ENCODE measurements around the gene HAGH. TPM values are rescaled to one million over a fixed set of nuclear protein-coding genes. Genes with fewer than 3 reads are reported as not detected.
"Not testable (repeated sequence)": the region's sequence is repeated elsewhere in the genome, so short reads cannot be mapped to it uniquely, and the experiment has no call there.

Gene HAGH
- 10 to 100 TPM; 34.9 to 45.6 TPM for total RNA-seq

- Mint-ChIP-seq H3K27ac (peak within 1 kb of the TSS; percentile 93), H3K27me3 (no peaks in the 10 kb centered on the region), H3K4me1 (peaks cover 37% of the 10 kb centered on the region), H3K4me3 (peak within 1 kb of the TSS; percentile 94), H3K36me3 (ENCODE audit: low read depth) (no peaks in the 10 kb centered on the region), H3K9me3 (no peaks in the 10 kb centered on the region)
- peak; percentile 90 for DNase-seq
- POLR2A ChIA-PET, result no interaction called here
- CTCF ChIA-PET, result interaction anchor here (0.6 to 1.6 kb wide), 6 partner anchors 11 to 1617 kb away, joined by 3 to 6 read pairs (median 4); partner anchors contain the start of genes NAA60, NDUFB10, NUBP2 and SPSB3
These were observed at the start of gene HAGH, which contains the start of gene FAHD1 for GRCh38 chr16:1826691-1827573. Gene HAGH, minus strand, starts transcription at chr16:1826825. Its CDS starts 38 bp downstream, at chr16:1826787. Gene FAHD1, plus strand, starts transcription at chr16:1827206. Its CDS starts 33 bp downstream, at chr16:1827239.

GRCh38 chr16:1876066-1876465 lies 49.4 kb upstream of the HAGH start:
- POLR2A ChIA-PET, result not testable (repeated sequence)
- H3K27me3 Mint-ChIP-seq, result peaks cover 34% of the 10 kb centered on the region

GRCh38 chr16:1874854-1875253 lies 48.2 kb upstream of the HAGH start:
- Mint-ChIP-seq H3K4me1 (peaks cover 5% of the 10 kb centered on the region), H3K4me3 (no peak overlapping the region), H3K27ac (no peak overlapping the region), H3K9me3 (no peaks in the 10 kb centered on the region), H3K27me3 (peaks cover 39% of the 10 kb centered on the region), H3K36me3 (ENCODE audit: low read depth) (no peaks in the 10 kb centered on the region)
- no peak for DNase-seq
- POLR2A ChIA-PET, result no interaction called here
- CTCF ChIA-PET, result no interaction called here

More at GRCh38 chr16:1876066-1876465, 49.4 kb upstream of the HAGH start:
- H3K36me3 Mint-ChIP-seq (ENCODE audit: low read depth); H3K9me3 Mint-ChIP-seq; H3K27ac Mint-ChIP-seq; DNase-seq; H3K4me3 Mint-ChIP-seq; H3K4me1 Mint-ChIP-seq: not testable (repeated sequence)
- CTCF ChIA-PET, result interaction anchor here (1.2 to 1.3 kb wide), 2 partner anchors 12 to 147 kb away, joined by 3 read pairs; no protein-coding TSS in a partner anchor

GRCh38 chr16:1871974-1872635 lies 45.5 kb upstream of the HAGH start, which contains the start of gene MEIOB:
Gene MEIOB, minus strand, starts transcription at chr16:1872164. Its CDS starts 3,989 bp downstream, at chr16:1868175.
- ChIA-PET POLR2A (no interaction called here), CTCF (no interaction called here)
- Mint-ChIP-seq H3K36me3 (ENCODE audit: low read depth) (no peaks in the 10 kb centered on the region), H3K27ac (no peak within 1 kb of the TSS), H3K4me3 (peak within 1 kb of the TSS; percentile 43), H3K9me3 (no peaks in the 10 kb centered on the region), H3K27me3 (peaks cover 26% of the 10 kb centered on the region), H3K4me1 (peaks cover 5% of the 10 kb centered on the region)
- peak; percentile 38 for DNase-seq

- Mint-ChIP-seq H3K36me3 (ENCODE audit: low read depth) (no peaks in the 10 kb centered on the region), H3K9me3 (no peaks in the 10 kb centered on the region), H3K4me1 (peaks cover 5% of the 10 kb centered on the region), H3K27ac (no peak overlapping the region), H3K4me3 (no peak overlapping the region), H3K27me3 (peaks cover 29% of the 10 kb centered on the region)
- CTCF ChIA-PET, result interaction anchor here (0.8 to 1.0 kb wide), 2 partner anchors 11 to 53 kb away, joined by 3 to 4 read pairs; no protein-coding TSS in a partner anchor
- no peak for DNase-seq
- POLR2A ChIA-PET, result no interaction called here
These were observed 43.9 kb upstream of the HAGH start for GRCh38 chr16:1870365-1871082.

- DNase-seq, result no peak
- H3K27me3 Mint-ChIP-seq, result peaks cover 19% of the 10 kb centered on the region
- no peaks in the 10 kb centered on the region for H3K4me1 Mint-ChIP-seq
- no peak overlapping the region for H3K27ac Mint-ChIP-seq
- no peak overlapping the region for H3K4me3 Mint-ChIP-seq
- ChIA-PET POLR2A (interaction anchor here (0.6 kb wide), 1 partner anchor 46 kb away, joined by 3 read pairs; no protein-coding TSS in a partner anchor), CTCF (interaction anchor here (1.3 kb wide), 1 partner anchor 39 kb away, joined by 3 read pairs; the partner anchor contains the start of genes FAHD1 and HAGH)
- H3K36me3 Mint-ChIP-seq (ENCODE audit: low read depth), result no peaks in the 10 kb centered on the region
- no peaks in the 10 kb centered on the region for H3K9me3 Mint-ChIP-seq
These were observed 39.5 kb upstream of the HAGH start for GRCh38 chr16:1865902-1866690.

- Mint-ChIP-seq H3K4me3 (no peak overlapping the region), H3K27me3 (peaks cover 26% of the 10 kb centered on the region), H3K27ac (no peak overlapping the region), H3K4me1 (no peaks in the 10 kb centered on the region), H3K36me3 (ENCODE audit: low read depth) (no peaks in the 10 kb centered on the region), H3K9me3 (no peaks in the 10 kb centered on the region)
- ChIA-PET CTCF (interaction anchor here (1.2 kb wide), 1 partner anchor 12 kb away, joined by 3 read pairs; no protein-coding TSS in a partner anchor), POLR2A (no interaction called here)
- DNase-seq, result no peak
These were observed 37.2 kb upstream of the HAGH start for GRCh38 chr16:1863681-1864460.

- no peak for DNase-seq
- Mint-ChIP-seq H3K4me1 (no peaks in the 10 kb centered on the region), H3K4me3 (no peak overlapping the region), H3K27ac (no peak overlapping the region), H3K9me3 (no peaks in the 10 kb centered on the region), H3K27me3 (peaks cover 38% of the 10 kb centered on the region), H3K36me3 (ENCODE audit: low read depth) (no peaks in the 10 kb centered on the region)
- ChIA-PET CTCF (interaction anchor here (0.6 kb wide), 1 partner anchor 27 kb away, joined by 4 read pairs; no protein-coding TSS in a partner anchor), POLR2A (no interaction called here)
These were observed 35.8 kb upstream of the HAGH start for GRCh38 chr16:1862394-1862793.

- no peak overlapping the region for H3K27ac Mint-ChIP-seq
- peaks cover 41% of the 10 kb centered on the region for H3K27me3 Mint-ChIP-seq
- ChIA-PET POLR2A (no interaction called here), CTCF (interaction anchor here (1.1 kb wide), 1 partner anchor 16 kb away, joined by 5 read pairs; no protein-coding TSS in a partner anchor)
- H3K4me3 Mint-ChIP-seq, result no peak overlapping the region
- H3K36me3 Mint-ChIP-seq (ENCODE audit: low read depth), result no peaks in the 10 kb centered on the region
- no peaks in the 10 kb centered on the region for H3K9me3 Mint-ChIP-seq
- no peak for DNase-seq
- no peaks in the 10 kb centered on the region for H3K4me1 Mint-ChIP-seq
These were observed 35.1 kb upstream of the HAGH start for GRCh38 chr16:1861730-1862129.

GRCh38 chr16:1859650-1860049 lies 33.0 kb upstream of the HAGH start:
- ChIA-PET CTCF (interaction anchor here (1.0 to 1.2 kb wide), 2 partner anchors 11 to 19 kb away, joined by 3 to 4 read pairs; no protein-coding TSS in a partner anchor), POLR2A (no interaction called here)
- Mint-ChIP-seq H3K27me3 (peaks cover 33% of the 10 kb centered on the region), H3K27ac (no peak overlapping the region), H3K36me3 (ENCODE audit: low read depth) (no peaks in the 10 kb centered on the region), H3K4me1 (peaks cover 12% of the 10 kb centered on the region), H3K4me3 (no peak overlapping the region), H3K9me3 (no peaks in the 10 kb centered on the region)
- no peak for DNase-seq

- Mint-ChIP-seq H3K4me1 (peaks cover 14% of the 10 kb centered on the region), H3K27ac (no peak overlapping the region), H3K9me3 (no peaks in the 10 kb centered on the region), H3K27me3 (peaks cover 33% of the 10 kb centered on the region), H3K36me3 (ENCODE audit: low read depth) (no peaks in the 10 kb centered on the region), H3K4me3 (no peak overlapping the region)
- ChIA-PET POLR2A (no interaction called here), CTCF (interaction anchor here (0.8 to 1.0 kb wide), 2 partner anchors 19 to 146 kb away, joined by 3 to 4 read pairs; no protein-coding TSS in a partner anchor)
- no peak for DNase-seq
These were observed 31.7 kb upstream of the HAGH start for GRCh38 chr16:1858189-1858865.
